ENCODE results near the gene HCAR1. TPM values are rescaled to one million over a fixed set of nuclear protein-coding genes. Genes with fewer than 3 reads are reported as not detected.
"Not testable (repeated sequence)": the region's sequence is repeated elsewhere in the genome, so short reads cannot be mapped to it uniquely, and the experiment has no call there.

HCAR1 gene
- total RNA-seq, 2 experiments from 2014 or later: 0.18 to 0.25 TPM

GRCh38 chr12:122701481-122701880 is 29.2 kb downstream of the HCAR1 start:
- DNase-seq; H3K4me3 Mint-ChIP-seq; ATAC-seq; H3K27me3 Mint-ChIP-seq; H3K4me1 Mint-ChIP-seq (ENCODE audit: low read depth); H3K27ac Mint-ChIP-seq; H3K36me3 Mint-ChIP-seq (ENCODE audit: low read depth); H3K9me3 Mint-ChIP-seq; CTCF ChIA-PET; intact Hi-C loops (cut with micrococcal nuclease); POLR2A ChIA-PET: not testable (repeated sequence)

GRCh38 chr12:122700038-122700710 is 30.5 kb downstream of the HCAR1 start:
- not testable (repeated sequence) for H3K27me3 Mint-ChIP-seq

GRCh38 chr12:122696922-122697321 is 33.7 kb downstream of the HCAR1 start:
- H3K4me1 Mint-ChIP-seq (ENCODE audit: low read depth); H3K4me3 Mint-ChIP-seq; H3K36me3 Mint-ChIP-seq (ENCODE audit: low read depth); DNase-seq; H3K27ac Mint-ChIP-seq; POLR2A ChIA-PET; ATAC-seq; H3K9me3 Mint-ChIP-seq; CTCF ChIA-PET; intact Hi-C loops (cut with micrococcal nuclease); H3K27me3 Mint-ChIP-seq: not testable (repeated sequence)

More at GRCh38 chr12:122700038-122700710, 30.5 kb downstream of the HCAR1 start:
- H3K4me3 Mint-ChIP-seq; POLR2A ChIA-PET; DNase-seq; ATAC-seq; H3K36me3 Mint-ChIP-seq (ENCODE audit: low read depth); CTCF ChIA-PET; H3K4me1 Mint-ChIP-seq (ENCODE audit: low read depth); H3K27ac Mint-ChIP-seq; H3K9me3 Mint-ChIP-seq; intact Hi-C loops (cut with micrococcal nuclease): not testable (repeated sequence)

GRCh38 chr12:122691566-122691965 is 39.1 kb downstream of the HCAR1 start:
- Mint-ChIP-seq H3K27me3 (no peaks in the 10 kb centered on the region), H3K27ac (no peak overlapping the region), H3K4me3 (no peak overlapping the region), H3K36me3 (ENCODE audit: low read depth) (no peaks in the 10 kb centered on the region), H3K4me1 (ENCODE audit: low read depth) (no peaks in the 10 kb centered on the region), H3K9me3 (no peaks in the 10 kb centered on the region)
- DNase-seq (no peak), ATAC-seq (no peak)
- POLR2A ChIA-PET: no interaction called here
- intact Hi-C loops (cut with micrococcal nuclease): no loop called here
- CTCF ChIA-PET: no interaction called here
- no peak for TF ChIP-seq CTCF (IDR thresholded peaks at IDR 0.05)

- intact Hi-C loops (cut with micrococcal nuclease): no loop called here
- ATAC-seq (no peak), DNase-seq (no peak)
- no peaks in the 10 kb centered on the region for H3K9me3 Mint-ChIP-seq
- H3K4me3 Mint-ChIP-seq: no peak overlapping the region
- CTCF ChIA-PET: interaction anchor here (1.2 kb wide), 1 partner anchor 107 kb away, joined by 3 read pairs; no protein-coding TSS in a partner anchor
- H3K36me3 Mint-ChIP-seq (ENCODE audit: low read depth): no peaks in the 10 kb centered on the region
- no peaks in the 10 kb centered on the region for H3K4me1 Mint-ChIP-seq (ENCODE audit: low read depth)
- POLR2A ChIA-PET: interaction anchor here (1.3 kb wide), 1 partner anchor 41 kb away, joined by 4 read pairs; no protein-coding TSS in a partner anchor
- TF ChIP-seq CTCF (IDR thresholded peaks at IDR 0.05): no peak
- no peak overlapping the region for H3K27ac Mint-ChIP-seq
- no peaks in the 10 kb centered on the region for H3K27me3 Mint-ChIP-seq
Measured at GRCh38 chr12:122688291-122688690, 42.4 kb downstream of the HCAR1 start.

- Mint-ChIP-seq H3K27ac (no peak overlapping the region), H3K36me3 (ENCODE audit: low read depth) (no peaks in the 10 kb centered on the region), H3K9me3 (no peaks in the 10 kb centered on the region), H3K4me3 (no peak overlapping the region), H3K27me3 (no peaks in the 10 kb centered on the region), H3K4me1 (ENCODE audit: low read depth) (no peaks in the 10 kb centered on the region)
- intact Hi-C loops (cut with micrococcal nuclease): no loop called here
- no peak for TF ChIP-seq CTCF (IDR thresholded peaks at IDR 0.05)
- CTCF ChIA-PET: no interaction called here
- POLR2A ChIA-PET: no interaction called here
- ATAC-seq (no peak), DNase-seq (no peak)
Measured at GRCh38 chr12:122687086-122687485, 43.6 kb downstream of the HCAR1 start.
